ENCODE data around the gene RNF14. TPM values are rescaled to one million over a fixed set of nuclear protein-coding genes. Genes with fewer than 3 reads are reported as not detected.
A peak's percentile ranks its signal among the peaks of the same experiment; 100 is the strongest.

RNF14 gene
- total and polyA plus RNA-seq, 9 of the 15 experiments (the other 6 are each of a cell fraction or from before 2014, with no cell fraction given), result 36.3 to 140 (median 75.1) TPM

GRCh38 chr5:142012186-142012785 lies 43.4 kb downstream of the RNF14 start (continued):
- TF ChIP-seq REST (IDR thresholded peaks at IDR 0.05; ENCODE audit: borderline replicate concordance) (peak; percentile 50; the same call in 1 of the 2 replicates), REST (CRISPR knock-in tag; IDR thresholded peaks at IDR 0.05; ENCODE audit: low read depth) (no peak), BCL6 (CRISPR knock-in tag; IDR thresholded peaks at IDR 0.05) (no peak), ETV6 (IDR thresholded peaks at IDR 0.05; ENCODE audit: borderline replicate concordance in 1 of 2, low read depth in 2 of 2, low read length in 1 of 2) (no peak), ETV6 (CRISPR knock-in tag; IDR thresholded peaks at IDR 0.05; ENCODE audit: borderline replicate concordance) (no peak), ZNF561 (CRISPR knock-in tag; conservative IDR thresholded peaks at IDR 0.05) (no peak)

Measured in K562 (cell line).